ENCODE measurements around the gene SH2D4B.

GRCh38 chr10:80493522-80494051, 44.1 kb upstream of the SH2D4B start:
- TF ChIP-seq ZNF274 (IDR thresholded peaks at IDR 0.05; ENCODE audit: low read depth, low read length) (no peak), YY1 (IDR thresholded peaks at IDR 0.05; ENCODE audit: insufficient read depth, insufficient read length) (no peak), SUZ12 (IDR thresholded peaks at IDR 0.05; ENCODE audit: extremely low read depth, insufficient read depth, insufficient read length) (no peak)
